Keratinocyte (primary cell): ENCODE data around the gene GRIA2. TPM values are rescaled to one million over a fixed set of nuclear protein-coding genes. Genes with fewer than 3 reads are reported as not detected.

Experiments used
- DNase-seq: peaks from one replicate; pipeline ENCODE4 v3.0.0-alpha.2; 2011; ENCODE audit warnings: low read depth, missing footprints, low spot score
- FAIRE-seq: peaks from 2 replicates; lab custom pipeline; 2011; peaks lifted over from hg19 to GRCh38; lab: Jason Lieb, UNC
- H2AFZ ChIP-seq: 2 replicates; pipeline ENCODE4 v1.6.0; 2012; ENCODE audit warnings: low read length, control low read depth, inconsistent platforms; ENCODE audit not compliant: control insufficient read depth
- H3K27ac ChIP-seq: 2 replicates; pipeline ENCODE4 v1.5.1; 2011; ENCODE audit warnings: low read length; ENCODE audit not compliant: control insufficient read depth, insufficient read depth
- H3K27me3 ChIP-seq: 3 replicates; pipeline ENCODE4 v1.6.0; 2011; ENCODE audit warnings: low read length; ENCODE audit not compliant: control insufficient read depth, insufficient read depth; ENCODE audit errors: extremely low read depth
- H3K36me3 ChIP-seq, 2 experiments: 2 replicates in 1 of 2; 3 replicates in 1 of 2; pipeline ENCODE4 v1.5.1; 2011; ENCODE audit warnings: low read length in 2 of 2, mild to moderate bottlenecking in 1 of 2; ENCODE audit not compliant: control insufficient read depth in 2 of 2, insufficient read depth in 2 of 2; ENCODE audit errors: extremely low read depth in 1 of 2
- H3K4me1 ChIP-seq: 3 replicates; pipeline ENCODE4 v1.5.1; 2011; ENCODE audit warnings: low read length; ENCODE audit not compliant: control insufficient read depth, insufficient read depth; ENCODE audit errors: extremely low read depth
- H3K4me2 ChIP-seq: 3 replicates; pipeline ENCODE4 v1.6.0; 2011; ENCODE audit warnings: low read depth, low read length; ENCODE audit not compliant: control insufficient read depth, insufficient read depth; ENCODE audit errors: extremely low read depth
- H3K4me3 ChIP-seq, 3 experiments: fragments of 200-600 bp in 1 of 3; sonication (generic) in 1 of 3; 2 replicates in 2 of 3; 3 replicates in 1 of 3; pipeline ENCODE4 v1.5.1; 2011 to 2016; ENCODE audit warnings: low read length in 3 of 3, mild to moderate bottlenecking in 3 of 3, control low read depth in 2 of 3, inconsistent platforms in 1 of 3, low read depth in 1 of 3, mixed read lengths in 1 of 3, mixed run types in 1 of 3, moderate library complexity in 1 of 3; ENCODE audit not compliant: control insufficient read depth in 2 of 3, insufficient read depth in 2 of 3; ENCODE audit errors: extremely low read depth in 1 of 3
- H3K79me2 ChIP-seq: 2 replicates; pipeline ENCODE4 v1.6.0; 2012; ENCODE audit warnings: low read length; ENCODE audit not compliant: control insufficient read depth, insufficient read depth
- H3K9ac ChIP-seq: 3 replicates; pipeline ENCODE4 v1.6.0; 2011; ENCODE audit warnings: low read length; ENCODE audit not compliant: control insufficient read depth, insufficient read depth; ENCODE audit errors: extremely low read depth
- H3K9me1 ChIP-seq: 3 replicates; pipeline ENCODE4 v1.6.0; 2011; ENCODE audit warnings: low read length; ENCODE audit not compliant: control insufficient read depth, insufficient read depth; ENCODE audit errors: extremely low read depth
- H3K9me3 ChIP-seq: 2 replicates; pipeline ENCODE4 v1.5.1; 2012; ENCODE audit warnings: low read depth, low read length; ENCODE audit not compliant: control insufficient read depth
- H4K20me1 ChIP-seq: 3 replicates; pipeline ENCODE4 v1.6.0; 2011; ENCODE audit warnings: low read length; ENCODE audit not compliant: control insufficient read depth, insufficient read depth; ENCODE audit errors: extremely low read depth
- CTCF ChIP-seq, 3 experiments: IDR thresholded peaks in 1 of 3; conservative IDR thresholded peaks in 1 of 3; optimal IDR thresholded peaks in 1 of 3; 2 replicates in 2 of 3; 3 replicates in 1 of 3; pipeline versions ENCODE3 to v1.5.1; 2011; ENCODE audit warnings: low read length in 3 of 3, mild to moderate bottlenecking in 3 of 3, moderate library complexity in 2 of 3, control low read depth in 1 of 3, inconsistent platforms in 1 of 3; ENCODE audit not compliant: insufficient read depth in 2 of 3; ENCODE audit errors: extremely low read depth in 1 of 3
- EZH2 ChIP-seq: IDR thresholded peaks from one replicate; pipeline ENCODE4 v1.6.1; 2012; ENCODE audit warnings: inconsistent platforms, mild to moderate bottlenecking, low read length, moderate library complexity
- dilution Hi-C: fragments of 300-500 bp; cut with MboI; formaldehyde crosslinking; loops from one replicate; pipeline ENCODE4 v1.7.0; 2020; ENCODE audit warnings: low sequenced_read_pairs; ENCODE audit not compliant: extremely low pct_ligation_motif_present
- polyA plus RNA-seq, 5 experiments: library from polyadenylated mRNA; depleted of rRNA in 3 of 5; stranded (reverse) in 3 of 5; stranded (forward) in 1 of 5; unstranded in 1 of 5; fragments of >200 nt; gene quantifications; 1 replicate in 1 of 5; 2 replicates in 3 of 5; 3 replicates in 1 of 5; pipeline versions ENCODE4 v1.2.1 to v1.2.3, GENCODE V29; 2011 to 2012; ENCODE audit warnings: missing spikeins in 2 of 5, low read depth in 1 of 5, low replicate concordance in 1 of 5

Gene GRIA2
- polyA plus RNA-seq, 1 donor (not counting 4 experiments of a cell fraction or from before 2014, with no cell fraction given): not detected

- H3K27ac ChIP-seq: no peak overlapping the region
- no peaks in the 10 kb centered on the region for H3K9me1 ChIP-seq
- DNase-seq (no peak), FAIRE-seq (no peak)
- no peak overlapping the region for H2AFZ ChIP-seq
- no peak overlapping the region for H3K4me2 ChIP-seq
- TF ChIP-seq CTCF (optimal IDR thresholded peaks at IDR 0.05 in 1 of 3, IDR thresholded peaks at IDR 0.05 in 1 of 3, conservative IDR thresholded peaks at IDR 0.05 in 1 of 3; ENCODE audit: extremely low read depth in 1 of 3, insufficient read depth in 2 of 3, low read length in 3 of 3) (no peak), EZH2 (no peak)
- no peaks in the 10 kb centered on the region for H4K20me1 ChIP-seq
- H3K79me2 ChIP-seq: no peaks in the 10 kb centered on the region
- H3K9me3 ChIP-seq: no peaks in the 10 kb centered on the region
- no peaks in the 10 kb centered on the region for H3K36me3 ChIP-seq
- no peak overlapping the region for H3K4me3 ChIP-seq
- H3K4me1 ChIP-seq: no peaks in the 10 kb centered on the region
- no peaks in the 10 kb centered on the region for H3K27me3 ChIP-seq
- dilution Hi-C loops: no loop called here
- no peak overlapping the region for H3K9ac ChIP-seq
Measured at GRCh38 chr4:157271166-157271869, 50.8 kb downstream of the GRIA2 start.

GRCh38 chr4:157280673-157281072 lies 60.1 kb downstream of the GRIA2 start:
- dilution Hi-C loops: no loop called here
- no peaks in the 10 kb centered on the region for H4K20me1 ChIP-seq
- H3K36me3 ChIP-seq: no peaks in the 10 kb centered on the region
- no peak for DNase-seq
- H3K9me1 ChIP-seq: no peaks in the 10 kb centered on the region
- no peak for FAIRE-seq
- no peak for TF ChIP-seq EZH2
- no peak for TF ChIP-seq CTCF (optimal IDR thresholded peaks at IDR 0.05 in 1 of 3, IDR thresholded peaks at IDR 0.05 in 1 of 3, conservative IDR thresholded peaks at IDR 0.05 in 1 of 3; ENCODE audit: extremely low read depth in 1 of 3, insufficient read depth in 2 of 3, low read length in 3 of 3)
- H3K4me2 ChIP-seq: no peak overlapping the region
- no peaks in the 10 kb centered on the region for H3K27me3 ChIP-seq
- no peak overlapping the region for H3K9ac ChIP-seq
- no peak overlapping the region for H3K27ac ChIP-seq
- H2AFZ ChIP-seq: no peak overlapping the region
- H3K9me3 ChIP-seq: no peaks in the 10 kb centered on the region
- H3K4me3 ChIP-seq: no peak overlapping the region
- H3K4me1 ChIP-seq: no peaks in the 10 kb centered on the region
- H3K79me2 ChIP-seq: no peaks in the 10 kb centered on the region
